GM12873 (cell line): ENCODE results near the gene LIF.

ENCODE experiments used
- CTCF ChIP-seq: IDR thresholded peaks from 2 replicates; pipeline ENCODE4 v1.5.1; 2012; ENCODE audit warnings: low read depth, mild to moderate bottlenecking, moderate library complexity, low read length, control low read depth; ENCODE audit not compliant: insufficient read depth; ENCODE audit errors: missing control alignments

Gene LIF

GRCh38 chr22:30261134-30261533, 14.6 kb upstream of the LIF start:
- TF ChIP-seq CTCF = no peak

GRCh38 chr22:30260682-30261081, 14.1 kb upstream of the LIF start:
- no peak for TF ChIP-seq CTCF

GRCh38 chr22:30260276-30260675, 13.7 kb upstream of the LIF start:
- no peak for TF ChIP-seq CTCF

- TF ChIP-seq CTCF = no peak
Observed at GRCh38 chr22:30254314-30254713, 7.8 kb upstream of the LIF start.

GRCh38 chr22:30253205-30253852, 6.8 kb upstream of the LIF start:
- no peak for TF ChIP-seq CTCF

GRCh38 chr22:30252411-30253204, 6.0 kb upstream of the LIF start:
- TF ChIP-seq CTCF = no peak

- TF ChIP-seq CTCF = no peak
Observed at GRCh38 chr22:30251711-30252110, 5.2 kb upstream of the LIF start.
